IMR-90 (cell line): ENCODE data around the gene PRKAR1B. TPM values are rescaled to one million over a fixed set of nuclear protein-coding genes. Genes with fewer than 3 reads are reported as not detected.

Experiments
- ATAC-seq: fragments of 200-7000 bp; cut with Tn5 transposase; 2 replicates; pipeline ENCODE4 v1.9.1; 2020; ENCODE audit warnings: low read depth, mild to moderate bottlenecking, moderate library complexity
- BruUV-seq: library from RNA; stranded (reverse); fragments of 400-500 nt; replicated peaks from 2 replicates; lab custom pipeline; 2021; lab: Mats Ljungman, UMichigan
- CTCF ChIA-PET: fragments of 300-600 bp; formaldehyde crosslinking; extraction: SDS; loops from one replicate; lab custom pipeline; 2021; ENCODE audit warnings: antibody characterized with exemption; lab: Yijun Ruan, JAX
- POLR2A ChIA-PET: fragments of 300-600 bp; sonication (Branson Sonifier 250); formaldehyde crosslinking; loops from one replicate; lab custom pipeline; 2022; ENCODE audit warnings: antibody characterized with exemption; ENCODE audit not compliant: unreplicated experiment; lab: Charles Lee
- DNase-seq: peaks from one replicate; pipeline ENCODE4 v3.0.0; 2013
- H2AFZ ChIP-seq: replicated peaks from 2 replicates; pipeline ENCODE3; 2013; ENCODE audit warnings: low read length, mild to moderate bottlenecking; ENCODE audit not compliant: poor library complexity
- H2AK5ac ChIP-seq: 2 replicates; pipeline ENCODE4 v1.6.1; 2013; ENCODE audit warnings: low read depth, low read length, inconsistent platforms
- H2AK9ac ChIP-seq: replicated peaks from 2 replicates; pipeline ENCODE3; 2013; ENCODE audit warnings: mild to moderate bottlenecking, low read depth, low read length, moderate library complexity; ENCODE audit not compliant: poor library complexity
- H2BK120ac ChIP-seq: 2 replicates; pipeline ENCODE4 v1.6.1; 2013; ENCODE audit warnings: low read depth, low read length, inconsistent platforms
- H2BK15ac ChIP-seq: 3 replicates; pipeline ENCODE4 v1.6.1; 2013; ENCODE audit warnings: low read depth, low read length, inconsistent platforms
- H2BK20ac ChIP-seq: 2 replicates; pipeline ENCODE4 v1.6.1; 2013; ENCODE audit warnings: low read depth, mild to moderate bottlenecking, inconsistent platforms, low read length, moderate library complexity
- H2BK5ac ChIP-seq: 2 replicates; pipeline ENCODE4 v1.6.1; 2013; ENCODE audit warnings: mild to moderate bottlenecking, low read depth, low read length, inconsistent platforms; ENCODE audit not compliant: poor library complexity, severe bottlenecking
- H3K14ac ChIP-seq: replicated peaks from 2 replicates; pipeline ENCODE4 v1.6.1; 2013; ENCODE audit warnings: low read depth, low read length, inconsistent platforms
- H3K18ac ChIP-seq: 2 replicates; pipeline ENCODE4 v1.6.1; 2013; ENCODE audit warnings: low read depth, low read length, control low read depth
- H3K23ac ChIP-seq: 2 replicates; pipeline ENCODE4 v1.6.1; 2013; ENCODE audit warnings: low read depth, low read length, inconsistent platforms
- H3K27ac ChIP-seq: 2 replicates; pipeline ENCODE4 v1.5.1; 2013; ENCODE audit warnings: mild to moderate bottlenecking, control low read depth, low read length; ENCODE audit not compliant: insufficient read depth
- H3K27me3 ChIP-seq: 2 replicates; pipeline ENCODE4 v1.6.1; 2013; ENCODE audit warnings: low read length; ENCODE audit not compliant: control insufficient read depth, insufficient read depth
- H3K36me3 ChIP-seq: 2 replicates; pipeline ENCODE4 v1.6.1; 2013; ENCODE audit warnings: low read length, mixed read lengths; ENCODE audit not compliant: control insufficient read depth, insufficient read depth
- H3K4ac ChIP-seq: 2 replicates; pipeline ENCODE4 v1.6.1; 2013; ENCODE audit warnings: low read depth, low read length, inconsistent platforms
- H3K4me1 ChIP-seq: 2 replicates; pipeline ENCODE4 v1.6.1; 2013; ENCODE audit warnings: low read length, mixed read lengths; ENCODE audit not compliant: control insufficient read depth, insufficient read depth
- H3K4me2 ChIP-seq: 2 replicates; pipeline ENCODE4 v1.6.1; 2013; ENCODE audit warnings: low read depth, mild to moderate bottlenecking, control low read depth, low read length, moderate library complexity
- H3K4me3 ChIP-seq: 2 replicates; pipeline ENCODE4 v1.5.1; 2013; ENCODE audit warnings: low read depth, mild to moderate bottlenecking, control low read depth, low read length, moderate library complexity; ENCODE audit not compliant: insufficient read depth
- H3K56ac ChIP-seq: 2 replicates; pipeline ENCODE4 v1.6.1; 2013; ENCODE audit warnings: low read length, inconsistent platforms; ENCODE audit not compliant: insufficient read depth; ENCODE audit errors: extremely low read depth
- H3K79me1 ChIP-seq, 2 experiments: 2 replicates each; pipeline ENCODE4 v1.6.1; 2013; ENCODE audit warnings: low read length in 2 of 2, inconsistent platforms in 1 of 2, low read depth in 1 of 2
- H3K9ac ChIP-seq: 2 replicates; pipeline ENCODE4 v1.6.1; 2013; ENCODE audit warnings: low read depth, low read length, control low read depth
- H3K9me1 ChIP-seq: 2 replicates; pipeline ENCODE4 v1.6.1; 2013; ENCODE audit warnings: low read length, inconsistent platforms; ENCODE audit not compliant: insufficient read depth
- H3K9me3 ChIP-seq: 2 replicates; pipeline ENCODE4 v1.6.1; 2013; ENCODE audit warnings: low read length; ENCODE audit not compliant: control insufficient read depth, insufficient read depth
- H4K20me1 ChIP-seq: 2 replicates; pipeline ENCODE4 v1.6.1; 2013; ENCODE audit warnings: low read length, inconsistent platforms; ENCODE audit not compliant: insufficient read depth
- H4K5ac ChIP-seq: 2 replicates; pipeline ENCODE4 v1.6.1; 2013; ENCODE audit warnings: mild to moderate bottlenecking, low read depth, low read length, control low read depth
- H4K8ac ChIP-seq, 2 experiments: 2 replicates each; pipeline ENCODE4 v1.6.1; 2013; ENCODE audit warnings: low read depth in 2 of 2, low read length in 2 of 2, control low read depth in 1 of 2, inconsistent platforms in 1 of 2
- H4K91ac ChIP-seq: 2 replicates; pipeline ENCODE4 v1.6.1; 2013; ENCODE audit warnings: low read depth, low read length, inconsistent platforms; ENCODE audit not compliant: insufficient read depth
- CEBPB ChIP-seq: IDR thresholded peaks from 2 replicates; pipeline ENCODE4 v1.6.1; 2012; ENCODE audit warnings: low read depth, low read length, improper control_type of control experiment
- CTCF ChIP-seq: conservative IDR thresholded peaks from 2 replicates; pipeline ENCODE4 v1.5.1; 2012; ENCODE audit warnings: mild to moderate bottlenecking, low read depth, low read length, improper control_type of control experiment
- NFE2L2 ChIP-seq: fragments of 150-350 bp; IDR thresholded peaks from 2 replicates; pipeline ENCODE4 v1.6.1; 2016; ENCODE audit warnings: low read depth, mild to moderate bottlenecking, low read length
- SMC3 ChIP-seq: fragments of 150-350 bp; IDR thresholded peaks from 2 replicates; pipeline ENCODE4 v1.6.1; 2016; ENCODE audit warnings: low read depth, mild to moderate bottlenecking, antibody characterized with exemption, low read length, moderate library complexity
- WGBS, 2 experiments: methylation state at CpG; one replicate each; pipeline versions ENCODE4 v1.1.5 to v1.1.7; 2013; ENCODE audit warnings: missing lambda C conversion rate in 2 of 2; ENCODE audit not compliant: insufficient read length in 1 of 2; ENCODE audit errors: extremely low coverage in 2 of 2; 5-methylcytosine and 5-hydroxymethylcytosine counted together
- dilution Hi-C: fragments of 300-500 bp; cut with HindIII; formaldehyde crosslinking; loops from one replicate; pipeline ENCODE4 v1.14.3; 2018; ENCODE audit warnings: low sequenced_read_pairs; ENCODE audit not compliant: unreplicated experiment
- in situ Hi-C: fragments of 300-500 bp; cut with MboI; formaldehyde crosslinking; loops from 3 replicates; pipeline ENCODE4 v1.14.3; 2019; ENCODE audit warnings: low sequenced_read_pairs, inconsistent platforms, mixed read lengths
- intact Hi-C: fragments of 100-400 bp; cut with micrococcal nuclease; formaldehyde crosslinking; loops from 2 replicates; pipeline ENCODE4 v1.10.0; 2022
- polyA plus RNA-seq, 3 experiments: library from polyadenylated mRNA; depleted of rRNA; stranded (reverse); fragments of >200 nt; gene quantifications; 2 replicates each; pipeline ENCODE4 v1.2.3, GENCODE V29; 2012; ENCODE audit warnings: low replicate concordance in 1 of 3
- total RNA-seq: library from RNA; depleted of rRNA; stranded (reverse); fragments of >200 nt; gene quantifications from 2 replicates; pipeline ENCODE4 v1.2.3, GENCODE V29; 2012

The PRKAR1B gene
- total and polyA plus RNA-seq, 2 of the 4 experiments (the other 2 are of a cell fraction), result 15.2 to 20.2 TPM

GRCh38 chr7:726084-726853, 812 bp downstream of the PRKAR1B start, which contains the start of gene DNAAF5 (continued):
- TF ChIP-seq NFE2L2 (no peak), CEBPB (no peak)

- Histone ChIP-seq H3K9ac (no peak overlapping the region), H2AFZ (peak overlapping the region; percentile 49), H3K9me1 (peaks cover 2% of the 10 kb centered on the region; the same call in 1 of the 2 replicates), H2AK9ac (peak overlapping the region; percentile 90), H3K4me3 (no peak overlapping the region), H4K5ac (peak overlapping the region; percentile 68), H4K91ac (no peak overlapping the region), H3K14ac (no peak overlapping the region), H3K4me2 (peak overlapping the region; percentile 62), H3K4ac (peak overlapping the region; percentile 27; the same call in 1 of the 2 replicates), H2BK5ac (peak overlapping the region; percentile 12), H3K56ac (no peak overlapping the region), H4K20me1 (peaks cover 3% of the 10 kb centered on the region), H2BK15ac (no peak overlapping the region), H2AK5ac (no peak overlapping the region), H3K27ac (no peak overlapping the region), H2BK120ac (no peak overlapping the region; the same call in 1 of the 2 replicates), H3K23ac (no peak overlapping the region), H3K4me1 (peaks cover 17% of the 10 kb centered on the region), H3K36me3 (peaks cover 11% of the 10 kb centered on the region), H3K79me1 (peaks cover 19 to 45% of the 10 kb centered on the region in 2 experiments), H3K18ac (no peak overlapping the region), H4K8ac (peak overlapping the region; percentile 68 to 97; a peak in 3 of 4 replicates), H3K27me3 (no peaks in the 10 kb centered on the region), H2BK20ac (no peak overlapping the region), H3K9me3 (peaks cover under 1% of the 10 kb centered on the region; the same call in 1 of the 2 replicates)
- BruUV-seq, result no TSS peak
- dilution Hi-C loops, result no loop called here
- in situ Hi-C loops, result no loop called here
- DNase-seq, result peak; percentile 86
- ChIA-PET CTCF (no interaction called here), POLR2A (no interaction called here)
- intact Hi-C loops, result loop anchor here (5.0 kb wide), 2 partner anchors 208 to 393 kb away; partner anchors contain the start of gene PDGFA
- ATAC-seq, result peak; percentile 30
- peak; percentile 24; the same call in 1 of the 2 replicates for TF ChIP-seq CEBPB
- TF ChIP-seq CTCF, result no peak
- no peak for TF ChIP-seq SMC3
- 100% methylated on average over 2 of the region's 8 CpGs; no CpG with 5 or more reads in 1 of the 2 experiments for WGBS, 2 experiments
Observed at GRCh38 chr7:725223-726005, 1.7 kb downstream of the PRKAR1B start.
